Psoas muscle (tissue), 8 donors: Measurements from ENCODE around the gene ASPRV1. TPM values are rescaled to one million over a fixed set of nuclear protein-coding genes. Genes with fewer than 3 reads are reported as not detected.

ENCODE experiments used
- ATAC-seq, 4 donors: fragments of 200-7000 bp; cut with Tn5 transposase; one replicate each; pipeline ENCODE4 v1.9.1; 2020; ENCODE audit warnings: moderate library complexity in 3 of 4, mild to moderate bottlenecking in 2 of 4
- DNase-seq, 2 donors: peaks; one replicate each; pipeline ENCODE4 v3.0.0-alpha.2; 2020
- H3K27ac ChIP-seq: fragments of 200-600 bp; one replicate; pipeline ENCODE4 v1.8.0; 2022
- H3K27me3 ChIP-seq, 3 donors: fragments of 200-600 bp in 1 of 3; one replicate each; pipeline versions ENCODE4 v1.6.1 to v1.8.0; 2013 to 2022; ENCODE audit warnings: low read length in 2 of 3, mild to moderate bottlenecking in 2 of 3, moderate library complexity in 1 of 3; ENCODE audit not compliant: insufficient read depth in 3 of 3
- H3K36me3 ChIP-seq, 2 donors: fragments of 200-600 bp in 1 of 2; one replicate each; pipeline versions ENCODE4 v1.6.1 to v1.8.0; 2013 to 2022; ENCODE audit warnings: low read depth in 1 of 2, mild to moderate bottlenecking in 1 of 2, moderate library complexity in 1 of 2; ENCODE audit not compliant: insufficient read depth in 1 of 2
- H3K4me1 ChIP-seq: fragments of 200-600 bp; one replicate; pipeline ENCODE4 v1.8.0; 2022
- H3K4me3 ChIP-seq: fragments of 200-600 bp; one replicate; pipeline ENCODE4 v1.8.0; 2022; ENCODE audit warnings: mild to moderate bottlenecking
- H3K9me3 ChIP-seq: fragments of 200-600 bp; one replicate; pipeline ENCODE4 v1.8.0; 2022
- CTCF ChIP-seq: fragments of 200-600 bp; IDR thresholded peaks from one replicate; pipeline ENCODE4 v1.8.0; 2022; ENCODE audit warnings: antibody characterized with exemption
- WGBS, 3 donors: extraction: QIAGEN DNeasy Blood & Tissue Kit; methylation state at CpG; one replicate each; pipeline versions ENCODE4 v1.1.6 to v1.1.7; 2013; 5-methylcytosine and 5-hydroxymethylcytosine counted together
- intact Hi-C, 2 donors: fragments of 100-400 bp; cut with DNase I; formaldehyde crosslinking; loops; one replicate each; pipeline versions ENCODE4 v1.11.0 to v1.14.2; 2022
- polyA plus RNA-seq, 3 donors: library from polyadenylated mRNA; stranded (reverse); fragments of 200-250 nt; gene quantifications; one replicate each; pipeline ENCODE4 v1.2.3, GENCODE V29; 2013
- total RNA-seq, 4 donors: library from RNA; stranded (reverse); fragmentation: NEBNext Ultra II Directional in 2 of 4; extraction: Animal tissue kit (Norgen Biotek cat#: 25700) in 2 of 4; gene quantifications; one replicate each; pipeline versions ENCODE4 v1.2.1 to v1.2.4, GENCODE V29; 2021 to 2023
- donor health status: healthy with polysubstance abuse.
- donor health status: DM: no; HTN: no; CAD: no; lungs with moderate emphysema.
- donor health status: Bipolar disorder and iron deficiency.
- donor health status: healthy.
- donor health status: DM: yes; HTN: yes; CAD: no.
- donor health status: DM: no; HTN: no; CAD: no.
- donor health status: DM: no; HTN: no; CAD: no.
- donor health status: DM: yes; HTN: yes; CAD: no.

ASPRV1 gene
- total and polyA plus RNA-seq, 7 donors, result 0.20 to 1.8 (median 1.0) TPM

- no peak for ATAC-seq
- Histone ChIP-seq H3K4me1 (no peaks in the 10 kb centered on the region), H3K9me3 (no peaks in the 10 kb centered on the region), H3K27me3 (no peaks in the 10 kb centered on the region), H3K27ac (no peak overlapping the region), H3K4me3 (no peak overlapping the region), H3K36me3 (peaks cover 0 to 6% of the 10 kb centered on the region in 2 donors)
- 95 to 97% (median 97%) methylated on average over 13 of the region's 13 CpGs for WGBS, 3 donors
- no peak for DNase-seq
- TF ChIP-seq CTCF, result no peak
- intact Hi-C loops, result no loop called here
These were observed 45.7 kb upstream of the ASPRV1 start for GRCh38 chr2:70007151-70007550.

GRCh38 chr2:70006447-70006784 lies 45.0 kb upstream of the ASPRV1 start:
- peaks cover 0 to 3% of the 10 kb centered on the region in 2 donors for H3K36me3 ChIP-seq
- no peak for TF ChIP-seq CTCF
- WGBS, 3 donors, result 36 to 50% (median 47%) methylated on average over 1 of the region's 1 CpG
- intact Hi-C loops, result no loop called here
- H3K27ac ChIP-seq, result no peak overlapping the region
- no peaks in the 10 kb centered on the region for H3K27me3 ChIP-seq
- H3K4me3 ChIP-seq, result no peak overlapping the region
- no peaks in the 10 kb centered on the region for H3K4me1 ChIP-seq
- DNase-seq (no peak), ATAC-seq (peak in 2 of 4 donors; percentile 77 to 80)
- H3K9me3 ChIP-seq, result no peaks in the 10 kb centered on the region

- no peak overlapping the region for H3K4me3 ChIP-seq
- ATAC-seq (peak in 1 of 4 donors; percentile 19), DNase-seq (no peak)
- no peaks in the 10 kb centered on the region for H3K27me3 ChIP-seq
- no peak for TF ChIP-seq CTCF
- 74 to 85% (median 81%) methylated on average over 6 of the region's 6 CpGs for WGBS, 3 donors
- intact Hi-C loops, result no loop called here
- no peaks in the 10 kb centered on the region for H3K9me3 ChIP-seq
- no peaks in the 10 kb centered on the region for H3K36me3 ChIP-seq
- no peaks in the 10 kb centered on the region for H3K4me1 ChIP-seq
- H3K27ac ChIP-seq, result no peak overlapping the region
These were observed 44.5 kb upstream of the ASPRV1 start for GRCh38 chr2:70005752-70006446.

- intact Hi-C loops, result no loop called here
- Histone ChIP-seq H3K27me3 (no peaks in the 10 kb centered on the region), H3K4me3 (no peak overlapping the region), H3K4me1 (no peaks in the 10 kb centered on the region), H3K27ac (no peak overlapping the region), H3K36me3 (no peaks in the 10 kb centered on the region), H3K9me3 (no peaks in the 10 kb centered on the region)
- DNase-seq, result no peak
- ATAC-seq, result no peak
- 96 to 100% (median 98%) methylated on average over 2 of the region's 2 CpGs for WGBS, 3 donors
- no peak for TF ChIP-seq CTCF
These were observed 43.8 kb upstream of the ASPRV1 start for GRCh38 chr2:70005216-70005615.
